ENCODE results near the gene LUC7L.
"Not testable (repeated sequence)": the region's sequence is repeated elsewhere in the genome, so short reads cannot be mapped to it uniquely, and the experiment has no call there.

Gene LUC7L

DNA sequence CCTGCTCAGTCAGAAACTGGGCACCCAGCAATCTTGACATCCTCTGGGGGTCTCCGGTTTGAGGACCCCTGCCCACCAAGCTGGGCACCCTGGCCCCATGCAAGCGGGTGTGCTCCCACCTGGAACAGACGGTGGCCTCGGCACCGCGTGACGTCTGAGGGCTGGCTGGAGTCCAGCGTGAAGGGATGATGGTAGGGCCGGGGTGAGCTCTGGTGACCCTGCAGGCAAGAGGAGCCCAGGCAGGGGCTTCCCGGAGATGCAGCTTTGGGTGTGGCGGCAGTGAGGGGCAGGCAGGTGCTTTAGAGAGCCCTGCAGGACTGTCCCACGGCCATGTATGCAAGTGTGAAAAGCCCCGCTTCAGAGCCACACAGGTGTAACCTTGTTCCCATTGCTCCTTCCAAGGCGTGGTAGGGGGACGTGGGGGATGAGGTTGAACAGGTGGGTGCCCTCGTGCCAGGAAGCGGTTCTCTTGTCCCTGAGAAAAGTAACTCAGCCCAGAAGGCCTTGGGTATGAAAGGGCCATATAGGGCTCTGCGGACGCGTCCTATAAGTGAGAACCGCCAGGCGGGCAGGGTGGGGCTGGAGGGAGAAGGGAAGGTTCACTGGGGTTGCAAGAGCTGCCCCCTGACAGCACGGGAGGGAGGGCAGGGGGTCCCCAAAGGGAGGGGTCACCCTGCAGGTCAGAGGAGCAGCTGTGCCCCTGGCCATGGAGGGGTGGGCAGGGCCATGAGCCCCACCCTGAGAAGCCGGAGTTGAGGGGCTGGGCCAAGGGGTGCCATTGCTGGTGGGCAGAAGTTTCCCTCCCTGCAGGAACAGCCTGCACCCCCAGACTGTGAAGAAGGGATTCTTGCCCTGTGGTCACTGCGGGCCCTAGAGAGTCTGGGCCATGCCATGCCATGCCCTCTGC is 37.3 kb upstream of the LUC7L start:
- Mint-ChIP-seq H3K36me3 (ENCODE audit: low read depth) (no peaks in the 10 kb centered on the region), H3K9me3 (no peaks in the 10 kb centered on the region), H3K27ac (no peak overlapping the region), H3K4me3 (no peak overlapping the region), H3K4me1 (no peaks in the 10 kb centered on the region), H3K27me3 (no peaks in the 10 kb centered on the region)
- DNase-seq (no peak), ATAC-seq (no peak)

DNA sequence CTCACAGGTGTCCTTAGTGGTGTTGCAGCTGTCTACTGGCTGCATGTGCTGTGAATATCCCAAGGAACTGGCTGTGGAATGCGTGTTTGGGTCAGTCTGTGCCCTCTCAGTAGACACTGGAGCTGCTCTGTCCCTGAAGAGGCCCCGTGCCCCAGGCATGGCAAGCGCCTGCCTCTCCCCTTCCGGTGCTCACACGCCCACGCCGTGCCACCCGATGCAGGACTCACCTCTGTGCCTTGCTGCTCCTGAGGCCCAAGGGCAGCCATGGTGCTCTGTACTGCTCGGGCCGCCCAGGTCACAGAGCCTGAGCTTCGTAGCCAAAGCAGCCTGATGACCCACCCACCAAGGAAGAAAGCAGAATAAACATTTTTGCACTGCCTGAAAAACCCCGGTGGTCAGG is 36.5 kb upstream of the LUC7L start:
- H3K9me3 Mint-ChIP-seq: no peaks in the 10 kb centered on the region
- ATAC-seq (no peak), DNase-seq (no peak)
- H3K4me3 Mint-ChIP-seq: no peak overlapping the region
- no peak overlapping the region for H3K27ac Mint-ChIP-seq
- no peaks in the 10 kb centered on the region for H3K36me3 Mint-ChIP-seq (ENCODE audit: low read depth)
- no peaks in the 10 kb centered on the region for H3K27me3 Mint-ChIP-seq
- H3K4me1 Mint-ChIP-seq: no peaks in the 10 kb centered on the region

DNA sequence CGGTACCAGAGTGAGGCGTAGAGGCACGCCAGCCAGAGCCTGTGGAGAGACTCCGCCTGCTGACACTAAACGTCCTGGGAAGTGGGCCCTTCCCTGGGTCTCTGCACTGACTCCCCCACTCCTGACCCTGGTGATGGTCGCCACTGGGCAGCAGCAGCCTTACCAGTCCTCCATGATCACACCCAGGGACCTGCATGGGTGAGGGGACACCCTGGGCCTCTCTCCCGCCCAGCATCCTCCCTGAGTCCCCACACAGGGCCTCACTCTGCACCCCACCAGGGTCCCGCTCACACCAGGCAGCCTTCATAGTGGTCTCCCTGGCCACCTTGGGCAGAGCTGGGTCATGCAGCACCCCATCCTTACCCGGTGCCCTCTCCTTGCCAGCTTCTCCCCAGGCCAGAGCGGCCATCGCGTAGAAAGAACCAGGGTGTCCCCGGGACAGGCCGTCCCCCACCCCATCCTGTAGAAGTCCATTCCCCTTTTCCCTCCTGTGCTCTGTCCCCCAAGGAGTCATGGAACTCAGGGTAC is 35.8 kb upstream of the LUC7L start:
- DNase-seq (no peak), ATAC-seq (no peak)
- Mint-ChIP-seq H3K4me1 (no peaks in the 10 kb centered on the region), H3K27ac (no peak overlapping the region), H3K27me3 (no peaks in the 10 kb centered on the region), H3K36me3 (ENCODE audit: low read depth) (no peaks in the 10 kb centered on the region), H3K4me3 (no peak overlapping the region), H3K9me3 (no peaks in the 10 kb centered on the region)

DNA sequence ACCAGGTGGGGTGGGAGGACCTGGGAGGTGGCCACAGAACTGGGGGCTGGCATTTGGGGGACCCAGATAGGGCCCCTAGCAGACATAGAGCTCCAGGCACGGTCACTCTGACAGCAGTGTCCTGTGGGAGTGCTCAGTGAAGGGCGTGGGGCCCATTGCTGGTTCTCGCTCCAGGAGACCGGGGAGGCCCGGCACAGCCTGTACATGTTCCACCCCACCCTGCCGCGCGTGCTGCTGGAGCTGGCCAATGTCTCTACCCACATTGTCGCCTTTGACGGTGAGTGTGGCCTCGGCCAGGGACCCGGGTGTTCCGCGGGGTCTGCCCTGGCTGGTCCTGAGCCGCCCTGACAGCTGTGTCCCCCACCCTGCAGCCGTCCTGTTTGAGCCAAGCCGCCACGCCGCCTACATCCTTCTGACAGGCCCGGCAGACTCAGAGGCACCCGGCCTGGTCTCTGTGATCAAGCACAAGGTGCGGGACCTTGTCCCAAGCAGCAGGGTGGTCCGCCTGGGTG is 35.2 kb upstream of the LUC7L start:
- Mint-ChIP-seq H3K9me3 (no peaks in the 10 kb centered on the region), H3K4me1 (no peaks in the 10 kb centered on the region), H3K36me3 (ENCODE audit: low read depth) (no peaks in the 10 kb centered on the region), H3K27me3 (no peaks in the 10 kb centered on the region), H3K27ac (no peak overlapping the region), H3K4me3 (no peak overlapping the region)
- ATAC-seq: no peak
- DNase-seq: no peak

DNA sequence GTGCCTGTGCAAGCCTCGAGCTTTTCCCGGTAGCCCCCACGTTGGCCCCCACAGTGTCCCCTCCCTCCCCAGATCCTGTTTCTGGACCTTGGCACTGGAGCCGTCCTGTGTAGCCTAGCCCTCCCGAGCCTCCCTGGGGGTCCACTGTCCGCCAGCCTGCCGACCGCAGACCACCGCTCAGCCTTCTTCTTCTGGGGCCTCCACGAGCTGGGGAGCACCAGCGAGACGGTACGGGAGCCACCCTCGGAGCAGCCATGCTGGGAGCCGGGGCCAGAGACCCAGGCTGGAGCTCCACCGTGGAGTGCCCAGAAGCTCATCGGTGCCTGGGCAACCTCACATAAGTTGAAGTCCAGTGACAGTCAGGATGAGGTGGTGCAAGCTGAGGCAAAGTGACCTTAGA is 34.7 kb upstream of the LUC7L start:
- H3K9me3 Mint-ChIP-seq: no peaks in the 10 kb centered on the region
- no peak overlapping the region for H3K27ac Mint-ChIP-seq
- no peaks in the 10 kb centered on the region for H3K36me3 Mint-ChIP-seq (ENCODE audit: low read depth)
- no peak overlapping the region for H3K4me3 Mint-ChIP-seq
- DNase-seq (no peak), ATAC-seq (no peak)
- peaks cover 4% of the 10 kb centered on the region for H3K4me1 Mint-ChIP-seq
- no peaks in the 10 kb centered on the region for H3K27me3 Mint-ChIP-seq

DNA sequence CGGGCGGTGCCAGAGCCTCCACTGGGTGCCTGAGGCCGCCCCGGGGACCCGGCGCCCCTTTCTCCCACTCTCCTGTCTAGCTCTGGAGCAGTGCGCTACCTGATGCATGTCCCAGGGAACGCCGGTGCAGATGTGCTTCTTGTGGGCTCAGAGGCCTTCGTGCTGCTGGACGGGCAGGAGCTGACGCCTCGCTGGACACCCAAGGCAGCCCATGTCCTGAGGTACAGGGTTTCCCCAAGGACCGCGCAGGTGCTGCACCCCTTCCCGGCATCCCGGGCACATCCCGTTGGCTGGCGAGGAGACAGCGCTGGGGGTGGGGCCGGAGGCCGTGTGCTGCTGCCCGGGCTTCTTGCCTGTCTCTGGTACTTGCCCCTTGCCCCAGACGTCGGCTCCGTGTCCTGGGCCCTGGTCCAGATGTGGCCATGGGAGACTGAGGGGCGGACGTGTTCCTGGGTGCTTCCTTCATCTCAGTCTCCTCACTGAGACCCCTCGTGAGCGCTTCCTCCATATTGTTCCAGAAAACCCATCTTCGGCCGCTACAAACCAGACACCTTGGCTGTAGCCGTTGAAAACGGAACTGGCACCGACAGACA is 34.0 kb upstream of the LUC7L start:
- ATAC-seq: no peak
- no peaks in the 10 kb centered on the region for H3K36me3 Mint-ChIP-seq (ENCODE audit: low read depth)
- no peak for DNase-seq
- no peak overlapping the region for H3K4me3 Mint-ChIP-seq
- H3K4me1 Mint-ChIP-seq: peaks cover 5% of the 10 kb centered on the region
- no peaks in the 10 kb centered on the region for H3K27me3 Mint-ChIP-seq
- no peaks in the 10 kb centered on the region for H3K9me3 Mint-ChIP-seq
- no peak overlapping the region for H3K27ac Mint-ChIP-seq

DNA sequence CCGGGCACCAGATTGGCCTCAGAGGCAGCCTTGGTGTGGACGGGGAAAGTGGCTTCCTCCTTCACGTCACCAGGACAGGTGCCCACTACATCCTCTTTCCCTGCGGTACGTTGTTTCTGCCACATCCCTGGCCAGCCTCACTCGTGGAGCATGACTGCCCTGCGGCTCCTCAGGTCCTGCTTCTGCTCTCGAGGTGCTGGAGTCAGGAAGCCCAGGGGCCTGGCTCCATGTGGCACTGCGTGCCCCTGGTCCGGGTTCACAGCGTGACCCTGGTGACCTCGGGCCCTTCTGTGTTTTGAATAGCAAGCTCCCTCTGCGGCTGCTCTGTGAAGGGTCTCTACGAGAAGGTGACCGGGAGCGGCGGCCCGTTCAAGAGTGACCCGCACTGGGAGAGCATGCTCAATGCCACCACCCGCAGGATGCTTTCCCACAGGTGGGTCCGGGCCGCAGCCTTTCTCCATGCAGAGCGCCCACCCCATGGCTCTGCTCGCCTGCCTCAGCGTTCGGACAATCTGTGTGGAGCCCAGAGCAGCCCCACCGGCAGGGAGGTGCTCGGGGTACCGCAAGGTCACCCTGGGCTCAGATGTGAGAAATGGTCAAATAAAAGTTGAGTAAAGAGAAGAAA is 33.0 kb upstream of the LUC7L start:
- no peak overlapping the region for H3K27ac Mint-ChIP-seq
- H3K36me3 Mint-ChIP-seq (ENCODE audit: low read depth): no peaks in the 10 kb centered on the region
- ATAC-seq: no peak

DNA sequence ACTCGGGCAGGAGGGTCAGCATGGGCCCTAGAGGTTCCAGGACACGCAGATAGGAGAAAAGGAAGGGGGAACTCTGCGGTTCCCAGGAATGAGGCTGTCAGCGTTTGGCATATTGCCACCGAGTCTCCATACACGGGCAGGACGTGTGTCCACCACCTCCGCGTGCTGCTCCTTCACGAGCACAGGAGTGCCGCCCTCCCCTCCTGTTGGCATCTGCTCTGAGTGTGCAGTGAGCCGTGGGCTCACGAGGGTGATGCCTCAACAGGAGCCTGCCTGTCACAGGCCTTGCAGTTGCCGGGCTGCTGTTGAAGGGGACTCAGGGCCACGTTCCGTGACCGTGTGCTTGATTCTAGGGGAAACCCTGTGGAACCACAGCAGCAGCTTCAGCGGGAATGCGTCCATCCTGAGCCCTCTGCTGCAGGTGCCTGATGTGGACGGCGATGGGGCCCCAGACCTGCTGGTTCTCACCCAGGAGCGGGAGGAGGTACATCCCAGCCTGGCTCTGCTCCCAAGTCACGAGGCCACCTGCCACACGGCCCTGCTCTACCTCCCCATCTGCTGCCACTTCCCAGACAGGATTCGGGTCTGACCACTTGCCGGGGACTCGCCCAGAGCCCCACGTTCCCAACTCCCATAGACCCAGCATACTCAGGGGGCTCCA is 31.9 kb upstream of the LUC7L start:
- DNase-seq (no peak), ATAC-seq (no peak)
- no peaks in the 10 kb centered on the region for H3K27me3 Mint-ChIP-seq
- no peak overlapping the region for H3K4me3 Mint-ChIP-seq
- no peak overlapping the region for H3K27ac Mint-ChIP-seq
- H3K36me3 Mint-ChIP-seq (ENCODE audit: low read depth): peaks cover 2% of the 10 kb centered on the region
- H3K4me1 Mint-ChIP-seq: peaks cover 5% of the 10 kb centered on the region
- no peaks in the 10 kb centered on the region for H3K9me3 Mint-ChIP-seq

More for the DNA sequence above, 33.0 kb upstream of the LUC7L start:
- H3K27me3 Mint-ChIP-seq: no peaks in the 10 kb centered on the region
- H3K9me3 Mint-ChIP-seq: no peaks in the 10 kb centered on the region
- H3K4me3 Mint-ChIP-seq: no peak overlapping the region
- peaks cover 5% of the 10 kb centered on the region for H3K4me1 Mint-ChIP-seq
- no peak for DNase-seq

DNA sequence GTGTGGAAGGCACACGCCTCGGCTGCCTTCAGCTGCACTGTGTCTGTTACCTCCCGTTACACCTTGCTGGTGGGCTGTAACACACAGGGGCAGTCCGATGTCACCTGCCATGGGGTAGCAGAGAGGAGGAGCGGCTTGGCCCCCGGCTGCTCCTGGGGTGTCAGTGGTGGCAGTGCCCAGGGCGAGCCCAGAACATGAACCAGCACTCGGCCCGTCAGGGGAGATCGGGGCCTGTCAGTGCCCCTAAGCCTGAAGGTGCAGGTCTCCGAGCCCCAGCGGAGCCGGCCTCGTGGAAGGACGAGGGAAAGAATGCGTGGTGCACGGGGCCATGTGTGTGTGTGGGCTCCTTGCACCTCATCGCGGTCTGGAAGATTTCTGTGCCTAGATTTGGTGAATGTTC is 31.1 kb upstream of the LUC7L start:
- no peaks in the 10 kb centered on the region for H3K9me3 Mint-ChIP-seq
- no peak overlapping the region for H3K4me3 Mint-ChIP-seq
- H3K4me1 Mint-ChIP-seq: peaks cover 5% of the 10 kb centered on the region
- H3K27me3 Mint-ChIP-seq: no peaks in the 10 kb centered on the region
- no peak overlapping the region for H3K27ac Mint-ChIP-seq
- no peak for ATAC-seq
- DNase-seq: no peak
- H3K36me3 Mint-ChIP-seq (ENCODE audit: low read depth): peaks cover 6% of the 10 kb centered on the region

DNA sequence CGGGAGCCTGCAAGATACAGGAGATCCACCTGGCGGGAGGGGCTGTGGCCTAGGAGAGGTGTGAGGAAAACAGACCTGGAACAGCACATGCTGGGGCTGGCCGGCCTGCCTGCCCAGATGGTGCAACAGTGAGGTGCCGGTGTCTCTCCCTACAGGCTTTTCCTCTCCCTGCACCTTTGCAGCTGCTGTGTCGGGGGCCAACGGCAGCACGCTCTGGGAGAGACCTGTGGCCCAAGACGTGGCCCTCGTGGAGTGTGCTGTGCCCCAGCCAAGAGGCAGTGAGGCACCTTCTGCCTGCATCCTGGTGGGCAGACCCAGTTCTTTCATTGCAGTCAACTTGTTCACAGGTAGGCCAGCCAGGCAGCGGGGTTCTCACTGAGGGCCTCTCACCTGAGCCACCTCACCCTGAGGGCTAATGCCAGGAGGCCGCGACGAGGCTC is 30.6 kb upstream of the LUC7L start:
- no peak overlapping the region for H3K27ac Mint-ChIP-seq
- H3K9me3 Mint-ChIP-seq: no peaks in the 10 kb centered on the region
- H3K27me3 Mint-ChIP-seq: no peaks in the 10 kb centered on the region
- ATAC-seq (peak; percentile 24), DNase-seq (no peak)
- H3K4me3 Mint-ChIP-seq: no peak overlapping the region
- H3K36me3 Mint-ChIP-seq (ENCODE audit: low read depth): peaks cover 9% of the 10 kb centered on the region
- H3K4me1 Mint-ChIP-seq: peaks cover 5% of the 10 kb centered on the region

DNA sequence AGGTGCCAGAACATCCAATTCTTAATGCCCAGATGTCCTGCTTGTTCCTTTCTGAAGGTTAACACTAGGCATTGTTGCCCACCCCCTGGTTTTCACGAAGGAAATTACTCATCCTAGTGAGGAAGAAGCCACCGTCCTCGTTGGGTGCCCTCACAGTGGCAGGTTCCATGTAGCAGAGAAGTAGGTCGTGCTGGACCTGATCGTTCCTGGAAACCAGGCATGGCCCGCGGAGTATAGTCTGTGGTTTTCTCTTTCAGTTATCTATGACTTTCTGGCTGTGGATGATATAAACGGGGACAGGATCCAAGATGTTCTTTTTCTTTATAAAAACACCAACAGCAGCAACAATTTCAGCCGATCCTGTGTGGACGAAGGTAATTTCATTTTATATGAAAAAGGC is 30.0 kb upstream of the LUC7L start:
- H3K27ac Mint-ChIP-seq: no peak overlapping the region
- no peaks in the 10 kb centered on the region for H3K27me3 Mint-ChIP-seq
- H3K36me3 Mint-ChIP-seq (ENCODE audit: low read depth): peaks cover 9% of the 10 kb centered on the region
- no peaks in the 10 kb centered on the region for H3K9me3 Mint-ChIP-seq
- H3K4me1 Mint-ChIP-seq: peaks cover 5% of the 10 kb centered on the region
- no peak for DNase-seq
- H3K4me3 Mint-ChIP-seq: no peak overlapping the region
- no peak for ATAC-seq

DNA sequence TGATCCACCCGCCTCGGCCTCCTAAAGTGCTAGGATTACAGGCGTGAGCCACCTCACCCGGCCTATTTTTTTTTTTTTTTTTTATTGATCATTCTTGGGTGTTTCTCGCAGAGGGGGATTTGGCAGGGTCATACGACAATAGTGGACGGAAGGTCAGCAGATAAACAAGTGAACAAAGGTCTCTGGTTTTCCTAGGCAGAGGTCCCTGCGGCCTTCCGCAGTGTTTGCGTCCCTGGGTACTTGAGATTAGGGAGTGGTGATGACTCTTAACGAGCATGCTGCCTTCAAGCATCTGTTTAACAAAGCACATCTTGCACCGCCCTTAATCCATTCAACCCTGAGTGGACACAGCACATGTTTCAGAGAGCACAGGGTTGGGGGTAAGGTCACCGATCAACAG is 28.8 kb upstream of the LUC7L start:
- H3K36me3 Mint-ChIP-seq (ENCODE audit: low read depth); H3K9me3 Mint-ChIP-seq; DNase-seq; H3K27ac Mint-ChIP-seq; ATAC-seq; H3K4me3 Mint-ChIP-seq; H3K27me3 Mint-ChIP-seq: not testable (repeated sequence)
- H3K4me1 Mint-ChIP-seq: peaks cover 14% of the 10 kb centered on the region

DNA sequence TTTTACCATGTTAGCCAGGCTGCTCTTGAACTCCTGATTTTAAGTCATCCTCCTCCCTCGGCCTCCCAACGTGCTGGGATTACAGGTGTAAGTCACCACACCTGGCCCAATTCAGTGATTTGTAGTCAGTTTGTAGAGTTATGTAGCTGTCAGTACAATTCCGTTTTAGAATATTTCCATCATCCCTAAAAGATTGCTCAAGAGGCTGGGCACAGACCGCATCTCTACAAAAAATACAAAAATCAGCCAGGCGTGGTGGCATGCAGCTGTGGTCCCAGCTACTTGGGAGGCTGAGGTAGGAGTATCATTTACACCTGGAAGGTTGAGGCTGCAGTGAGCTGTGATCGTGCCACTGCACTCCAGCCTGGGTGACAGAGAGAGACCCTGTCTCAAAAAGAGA is 25.9 kb upstream of the LUC7L start:
- Mint-ChIP-seq H3K27ac (no peak overlapping the region), H3K4me3 (no peak overlapping the region), H3K4me1 (peaks cover 29% of the 10 kb centered on the region), H3K9me3 (no peaks in the 10 kb centered on the region), H3K36me3 (ENCODE audit: low read depth) (peaks cover 12% of the 10 kb centered on the region), H3K27me3 (no peaks in the 10 kb centered on the region)
- DNase-seq: no peak
- ATAC-seq: no peak

DNA sequence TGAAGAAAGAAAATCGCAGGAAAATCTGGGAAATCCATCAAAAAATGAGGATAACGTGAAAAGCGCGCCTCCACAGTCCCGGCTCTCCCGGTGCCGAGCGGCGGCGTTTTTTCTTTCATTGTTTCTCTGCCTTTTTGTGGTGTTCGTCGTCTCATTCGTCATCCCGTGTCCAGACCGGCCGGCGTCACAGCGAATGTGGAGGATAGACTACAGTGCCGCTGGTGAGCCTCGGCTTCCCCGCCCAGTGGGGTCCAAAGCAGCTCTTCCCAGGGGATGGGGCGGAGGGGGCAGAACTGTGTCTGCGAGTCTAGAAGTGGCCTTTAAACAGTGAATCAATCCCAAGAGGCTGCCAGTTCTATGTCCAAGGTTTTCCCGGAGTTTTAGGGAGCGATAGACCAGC is 25.2 kb upstream of the LUC7L start:
- ATAC-seq (no peak), DNase-seq (no peak)
- peaks cover 31% of the 10 kb centered on the region for H3K4me1 Mint-ChIP-seq
- no peaks in the 10 kb centered on the region for H3K9me3 Mint-ChIP-seq
- no peak overlapping the region for H3K4me3 Mint-ChIP-seq
- H3K36me3 Mint-ChIP-seq (ENCODE audit: low read depth): peaks cover 12% of the 10 kb centered on the region
- H3K27me3 Mint-ChIP-seq: no peaks in the 10 kb centered on the region
- H3K27ac Mint-ChIP-seq: no peak overlapping the region
